ENCODE data around the gene ARID1A. TPM values are rescaled to one million over a fixed set of nuclear protein-coding genes. Genes with fewer than 3 reads are reported as not detected.

Gene ARID1A
- total and polyA plus RNA-seq, 2 experiments from 2014 or later: 50.0 to 104 TPM

GRCh38 chr1:26677306-26678115 is 18.3 kb upstream of the ARID1A start:
- DNase-seq (ENCODE audit: low spot score) (peak; percentile 85), ATAC-seq (peak; percentile 100)
- no peaks in the 10 kb centered on the region for H3K4me1 ChIP-seq (ENCODE audit: insufficient read depth)
- no peak overlapping the region for H3K4me2 ChIP-seq
- H2AFZ ChIP-seq: no peak overlapping the region
- H3K27me3 Mint-ChIP-seq (ENCODE audit: insufficient read depth, low read depth, poor library complexity): peaks cover 6% of the 10 kb centered on the region
- no peaks in the 10 kb centered on the region for H3K27me3 ChIP-seq (ENCODE audit: insufficient read depth)
- no peaks in the 10 kb centered on the region for H3K36me3 ChIP-seq (ENCODE audit: insufficient read depth)
- no peaks in the 10 kb centered on the region for H3F3A ChIP-seq (replicated peaks; ENCODE audit: low read depth)
- H3K27ac Mint-ChIP-seq: no peak overlapping the region; the same call in 1 of the 2 replicates
- no peaks in the 10 kb centered on the region for H3K9me3 Mint-ChIP-seq
- H3K4me3 Mint-ChIP-seq: no peak overlapping the region
- H3K79me2 ChIP-seq (replicated peaks; ENCODE audit: insufficient read depth): no peaks in the 10 kb centered on the region
- H4K20me1 ChIP-seq (replicated peaks; ENCODE audit: insufficient read depth): no peaks in the 10 kb centered on the region
- TF ChIP-seq ZNF462 (CRISPR knock-in tag; IDR thresholded peaks at IDR 0.05) (peak; percentile 6; the same call in 1 of the 2 replicates), NANOG (IDR thresholded peaks at IDR 0.05; ENCODE audit: borderline replicate concordance) (no peak), EZH2phosphoT487 (IDR thresholded peaks at IDR 0.05; ENCODE audit: unreplicated experiment) (no peak), JUNB (IDR thresholded peaks at IDR 0.05; ENCODE audit: unreplicated experiment) (no peak)
- TF ChIP-seq, protein P1, sequence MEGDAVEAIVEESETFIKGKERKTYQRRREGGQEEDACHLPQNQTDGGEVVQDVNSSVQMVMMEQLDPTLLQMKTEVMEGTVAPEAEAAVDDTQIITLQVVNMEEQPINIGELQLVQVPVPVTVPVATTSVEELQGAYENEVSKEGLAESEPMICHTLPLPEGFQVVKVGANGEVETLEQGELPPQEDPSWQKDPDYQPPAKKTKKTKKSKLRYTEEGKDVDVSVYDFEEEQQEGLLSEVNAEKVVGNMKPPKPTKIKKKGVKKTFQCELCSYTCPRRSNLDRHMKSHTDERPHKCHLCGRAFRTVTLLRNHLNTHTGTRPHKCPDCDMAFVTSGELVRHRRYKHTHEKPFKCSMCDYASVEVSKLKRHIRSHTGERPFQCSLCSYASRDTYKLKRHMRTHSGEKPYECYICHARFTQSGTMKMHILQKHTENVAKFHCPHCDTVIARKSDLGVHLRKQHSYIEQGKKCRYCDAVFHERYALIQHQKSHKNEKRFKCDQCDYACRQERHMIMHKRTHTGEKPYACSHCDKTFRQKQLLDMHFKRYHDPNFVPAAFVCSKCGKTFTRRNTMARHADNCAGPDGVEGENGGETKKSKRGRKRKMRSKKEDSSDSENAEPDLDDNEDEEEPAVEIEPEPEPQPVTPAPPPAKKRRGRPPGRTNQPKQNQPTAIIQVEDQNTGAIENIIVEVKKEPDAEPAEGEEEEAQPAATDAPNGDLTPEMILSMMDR (conservative IDR thresholded peaks at IDR 0.05; ENCODE audit: low read depth in 2 of 2): peak; percentile 66 to 81
- no peak overlapping the region for H3K27ac ChIP-seq (ENCODE audit: low read depth)
- no peaks in the 10 kb centered on the region for H3K9me2 ChIP-seq (ENCODE audit: insufficient read depth)
- peaks cover 10% of the 10 kb centered on the region for H3K4me1 Mint-ChIP-seq
- H3K36me3 Mint-ChIP-seq (ENCODE audit: low read depth): no peaks in the 10 kb centered on the region
- no peak overlapping the region for H3K4me3 ChIP-seq

Data from GM23338 (cell line).